NCI-H2081 (cell line): ENCODE measurements around the gene PTCD2.
"Not testable (repeated sequence)": the region's sequence is repeated elsewhere in the genome, so short reads cannot be mapped to it uniquely, and the experiment has no call there.

Experiments used
- DNase-seq, 2 experiments: peaks; one replicate each; lab custom pipeline; 2025; lab: John Stamatoyannopoulos, UW

PTCD2 gene

DNA sequence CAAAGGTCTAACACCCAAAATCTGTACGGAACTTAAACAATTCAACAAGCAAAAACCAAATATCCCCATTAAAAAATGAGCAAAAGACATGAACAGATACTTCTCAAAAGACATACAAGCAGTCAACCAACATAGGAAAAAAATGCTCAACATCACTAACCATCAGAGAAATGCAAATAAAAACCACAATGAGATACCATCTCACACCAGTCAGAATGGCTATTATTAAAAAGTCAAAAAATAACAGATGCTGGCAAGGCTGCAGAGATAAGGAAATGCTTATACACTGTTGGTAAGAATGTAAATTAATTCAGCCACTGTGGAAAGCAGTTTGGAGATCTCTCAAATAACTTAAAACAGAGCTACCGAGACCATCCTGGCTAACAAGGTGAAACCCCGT is 22.0 kb upstream of the PTCD2 start:
- DNase-seq: not testable (repeated sequence)

DNA sequence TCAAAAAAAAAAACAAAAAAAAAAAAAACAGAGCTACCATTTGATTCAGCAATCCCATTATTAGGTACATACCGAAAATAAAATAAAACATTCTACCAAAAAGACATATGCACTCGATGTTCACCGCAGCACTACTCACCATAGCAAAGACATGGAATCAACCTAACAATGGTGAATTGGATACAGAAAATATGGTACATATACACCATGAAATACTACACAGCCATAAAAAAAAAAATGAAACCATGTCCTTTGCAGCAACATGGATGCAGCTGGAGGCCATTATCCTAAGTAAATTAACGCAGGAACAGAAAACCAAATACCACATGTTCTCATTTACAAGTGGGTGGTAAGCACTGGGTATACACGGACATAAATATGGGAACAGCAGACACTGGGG is 21.5 kb upstream of the PTCD2 start:
- no peak for DNase-seq

- DNase-seq: no peak
Observed at GRCh38 chr5:72300590-72301339, 19.4 kb upstream of the PTCD2 start.

DNA sequence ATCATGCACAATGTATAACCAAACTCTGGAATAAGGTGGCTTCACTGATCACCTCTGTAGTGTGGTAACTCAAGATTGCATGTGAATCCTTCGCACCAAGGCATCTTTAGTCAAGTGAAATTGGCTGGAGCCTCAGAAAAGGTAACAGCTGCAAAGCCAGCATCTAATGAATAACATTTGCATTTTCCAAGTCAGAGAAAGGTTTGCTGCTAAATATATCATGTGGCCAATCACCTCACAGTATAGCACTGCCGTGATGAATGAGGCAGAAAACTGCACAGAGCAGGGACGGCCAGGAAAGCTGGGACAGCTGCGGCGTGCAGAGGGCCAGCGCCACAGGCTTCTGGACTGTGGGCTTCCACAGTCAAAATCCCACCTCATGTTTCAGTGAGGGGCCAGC is 18.6 kb upstream of the PTCD2 start:
- DNase-seq: no peak

DNA sequence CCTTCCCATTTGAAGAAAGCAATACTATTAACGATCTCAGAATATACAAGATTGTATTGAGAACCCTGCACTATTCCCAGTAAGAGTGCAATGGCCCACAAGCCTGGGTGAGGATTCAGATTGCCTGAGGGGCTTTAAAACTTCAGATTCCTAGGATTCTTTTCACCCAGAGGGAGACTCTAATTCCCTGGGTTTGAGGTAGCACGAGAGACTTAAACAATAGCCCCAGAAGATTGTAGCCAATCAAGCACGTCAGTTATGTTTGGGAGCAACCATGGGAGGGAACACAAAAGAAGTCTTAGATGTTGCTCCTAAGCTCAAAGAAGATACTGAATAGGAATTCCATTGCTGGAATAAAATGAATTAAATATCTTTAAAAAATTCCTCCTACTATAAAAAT is 18.0 kb upstream of the PTCD2 start:
- no peak for DNase-seq

GRCh38 chr5:72305194-72306142 is 14.7 kb upstream of the PTCD2 start:
- no peak for DNase-seq

DNA sequence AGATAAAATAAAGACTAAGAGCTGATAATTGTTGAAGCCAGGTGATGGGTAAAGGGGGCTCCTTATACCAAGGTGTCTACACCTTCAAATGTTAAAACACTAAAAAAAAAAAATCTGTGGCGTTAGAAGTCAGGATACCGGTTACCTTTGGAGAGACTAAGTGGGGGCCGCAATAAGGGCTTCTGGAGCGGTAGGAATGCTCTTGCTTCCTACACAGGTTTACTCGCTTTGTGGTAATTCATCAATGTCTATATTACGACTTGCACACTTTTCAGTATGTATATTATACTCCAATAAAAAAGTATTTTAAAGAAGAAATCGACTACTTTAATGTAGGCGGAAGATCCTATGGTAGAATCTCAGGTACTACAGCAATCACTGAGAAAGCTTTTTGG is 12.6 kb upstream of the PTCD2 start:
- DNase-seq: no peak

GRCh38 chr5:72307968-72308852 is 12.0 kb upstream of the PTCD2 start:
- DNase-seq: peak; percentile 93 to 96

DNA sequence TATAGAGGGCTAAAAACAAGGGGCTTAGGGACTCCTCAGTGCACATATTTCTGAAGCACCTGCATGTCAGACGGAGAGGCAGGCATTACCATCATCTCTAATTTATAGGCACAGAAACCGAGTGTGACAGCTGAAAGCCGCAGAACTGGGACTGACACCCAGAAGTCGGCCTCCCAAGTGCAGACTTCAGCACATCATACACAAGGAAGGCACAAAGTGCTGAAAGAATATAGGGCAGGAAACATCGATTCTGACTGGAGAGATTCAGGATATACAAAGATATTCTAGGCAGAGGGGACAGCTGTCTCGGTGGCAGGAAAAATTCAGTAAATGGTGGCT is 11.4 kb upstream of the PTCD2 start:
- no peak for DNase-seq

- DNase-seq: no peak
Observed at GRCh38 chr5:72313141-72313540, 7.0 kb upstream of the PTCD2 start.

GRCh38 chr5:72314571-72315172 is 5.5 kb upstream of the PTCD2 start:
- peak in 1 of 2 experiments; percentile 8 for DNase-seq

DNA sequence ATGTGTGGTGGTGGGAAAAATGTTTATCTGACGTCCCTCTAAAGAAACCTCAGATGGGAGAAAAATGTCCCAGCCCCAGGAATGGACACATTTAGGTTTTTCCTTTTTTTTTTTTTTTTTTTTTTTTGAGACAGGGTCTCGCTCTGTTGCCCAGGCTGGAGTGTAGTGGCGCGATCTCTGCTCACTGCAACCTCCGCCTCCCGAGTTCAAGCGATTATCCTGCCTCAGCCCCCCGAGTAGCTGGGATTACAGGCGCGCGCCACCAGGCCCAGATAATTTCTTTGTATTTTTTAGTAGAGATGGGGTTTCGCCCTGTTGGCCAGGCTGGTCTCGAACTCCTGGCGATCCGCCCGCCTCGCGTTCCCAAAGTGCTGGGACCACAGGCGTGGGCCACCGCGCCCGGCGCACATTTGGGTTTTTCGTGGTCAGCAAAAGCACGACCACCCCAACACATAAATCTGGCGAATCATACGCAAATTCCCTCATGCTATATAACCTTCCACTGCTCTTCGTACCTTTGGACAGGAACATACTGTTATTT is 668 bp upstream of the PTCD2 start:
- DNase-seq: not testable (repeated sequence)

DNA sequence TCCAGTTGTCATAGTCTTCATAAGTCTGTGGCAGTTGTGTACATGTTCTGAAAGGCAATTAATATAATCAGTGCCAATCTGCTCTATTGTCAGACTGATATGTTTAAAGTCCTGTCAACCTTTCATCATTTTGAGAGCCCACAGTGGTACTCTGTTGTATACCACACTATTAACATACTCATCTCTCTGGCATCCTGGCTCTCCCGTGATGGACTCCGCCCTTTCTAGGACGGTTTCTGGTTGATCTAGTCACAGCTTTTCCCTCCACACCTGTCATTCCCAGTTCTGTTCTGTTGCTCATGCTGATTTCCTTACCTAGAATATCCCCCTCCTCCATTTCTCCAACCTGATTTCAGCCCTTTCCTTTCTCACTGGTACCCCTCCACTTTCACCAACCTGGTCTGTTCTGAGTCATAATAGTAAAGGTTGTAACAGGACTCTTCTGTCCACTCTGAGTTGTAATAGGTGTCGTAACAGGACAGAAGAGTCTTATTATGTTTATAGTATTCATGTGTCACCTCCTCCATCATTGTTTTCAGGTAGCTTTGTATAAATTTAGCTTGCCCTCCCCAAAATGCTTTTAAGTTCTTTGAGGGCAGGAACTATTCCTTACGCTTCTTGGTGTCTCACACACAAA is 4.1 kb downstream of the PTCD2 start:
- no peak for DNase-seq

DNA sequence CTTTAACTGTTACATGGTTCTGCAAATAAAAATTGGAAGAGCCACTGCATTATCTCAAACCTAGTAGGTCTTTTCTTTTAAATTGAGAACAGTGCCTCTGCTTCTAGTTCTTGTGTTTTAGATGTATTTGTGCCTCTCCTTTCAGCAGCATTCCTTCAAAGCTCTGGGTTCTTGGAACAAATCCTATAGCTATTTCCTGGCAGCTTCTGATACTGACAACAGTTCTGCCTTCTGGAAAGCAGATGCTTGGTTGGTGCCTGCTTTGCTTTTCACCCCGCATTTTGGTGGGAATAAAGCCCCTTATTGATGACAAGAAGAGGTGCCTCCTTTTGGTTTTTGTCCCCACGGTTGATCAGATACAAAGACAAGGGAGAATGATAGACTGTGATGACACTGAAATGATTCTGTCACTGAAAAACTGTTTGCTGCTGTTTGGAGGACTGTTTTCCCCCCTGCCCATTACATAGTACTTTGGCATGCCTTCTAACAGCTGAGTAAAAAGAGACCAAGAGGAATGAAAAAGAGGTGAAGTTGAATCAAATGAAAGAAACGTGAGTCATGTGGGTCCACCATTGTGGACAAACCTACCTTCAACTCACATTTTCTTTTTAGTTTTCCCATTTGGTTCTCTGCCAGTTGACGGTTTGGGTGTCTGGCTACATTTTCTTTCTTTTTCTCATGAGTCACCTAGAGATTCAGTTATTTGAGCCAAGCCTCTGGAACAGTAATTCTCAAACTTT is 5.6 kb downstream of the PTCD2 start:
- no peak for DNase-seq

- DNase-seq: no peak
Observed at GRCh38 chr5:72326306-72326649, 6.1 kb downstream of the PTCD2 start.

DNA sequence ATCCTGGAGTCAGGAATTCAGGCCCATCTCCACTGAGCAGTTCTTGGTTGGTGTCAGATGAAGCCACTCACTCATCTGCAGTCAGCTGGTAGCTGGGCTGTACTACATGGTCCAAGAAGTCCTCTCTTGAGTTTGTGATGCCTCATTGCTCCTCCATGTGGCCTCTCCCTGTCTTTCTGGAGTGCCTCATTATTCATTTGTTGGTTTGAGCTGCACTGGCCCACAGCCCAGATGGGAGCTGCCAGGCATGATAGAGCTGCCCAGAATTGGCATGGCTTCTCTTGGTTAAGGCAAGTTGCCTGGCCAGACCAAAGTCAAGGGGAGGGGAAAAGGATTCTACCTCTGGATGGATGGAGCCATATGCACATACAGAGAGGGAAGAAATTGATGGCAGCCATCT is 8.0 kb downstream of the PTCD2 start:
- peak; percentile 57 to 82 for DNase-seq

- DNase-seq: no peak
Observed at GRCh38 chr5:72330712-72331111, 10.5 kb downstream of the PTCD2 start.

DNA sequence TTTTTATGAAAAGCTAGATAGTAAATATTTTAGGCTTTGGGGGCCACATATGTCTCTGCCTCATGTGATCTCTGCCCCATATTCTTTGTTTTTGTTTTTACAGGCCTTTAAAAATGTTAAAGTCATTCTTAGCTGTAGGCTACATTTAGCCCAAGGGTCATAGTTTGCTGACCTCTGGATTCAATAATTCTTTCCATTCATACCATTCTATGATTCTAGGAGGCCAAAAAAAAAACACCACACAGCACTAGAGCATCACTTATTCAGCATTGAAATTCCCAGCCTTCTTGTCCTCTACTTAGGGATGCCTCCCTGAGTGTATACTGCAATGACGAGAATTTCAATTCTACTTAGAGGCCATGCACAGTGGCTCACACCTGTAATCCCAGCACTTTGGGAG is 17.0 kb downstream of the PTCD2 start:
- DNase-seq: no peak

GRCh38 chr5:72338689-72339209 is 18.6 kb downstream of the PTCD2 start:
- DNase-seq: no peak

DNA sequence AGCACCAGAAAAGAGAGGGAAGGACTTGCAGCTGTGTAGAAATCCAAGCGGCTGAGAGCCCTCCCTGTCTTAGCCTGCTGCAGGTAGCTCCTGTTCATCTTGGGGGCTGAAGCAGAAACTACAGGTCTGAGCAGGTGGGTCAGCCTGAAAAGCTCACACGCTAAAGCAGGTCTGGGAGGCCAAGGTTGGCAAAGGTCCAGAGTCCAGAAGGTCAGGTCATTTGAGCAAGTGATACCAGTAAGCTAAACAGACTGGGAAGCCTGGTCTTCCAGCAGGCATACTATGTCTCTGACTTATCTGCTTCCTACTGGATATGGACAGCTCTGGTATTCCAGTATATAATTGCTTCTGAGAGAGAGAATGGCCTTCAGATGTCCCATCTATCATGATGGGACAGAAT is 26.2 kb downstream of the PTCD2 start:
- DNase-seq: no peak
